Gastroesophageal sphincter (tissue), 4 donors: Measurements from ENCODE around the gene ILF3. TPM values are rescaled to one million over a fixed set of nuclear protein-coding genes. Genes with fewer than 3 reads are reported as not detected.

ENCODE experiments used
- ATAC-seq: fragments of 150-250 bp; one replicate; pipeline ENCODE4 v1.9.1; 2016; ENCODE audit warnings: mild to moderate bottlenecking, moderate library complexity
- H3K27ac ChIP-seq, 4 donors: fragments of 200-600 bp; sonication (generic) in 3 of 4; 1 replicate in 3 of 4; 2 replicates in 1 of 4; pipeline ENCODE4 v1.5.1; 2016 to 2019
- H3K27me3 ChIP-seq: fragments of 200-600 bp; sonication (generic); one replicate; pipeline ENCODE4 v1.5.1; 2019
- H3K36me3 ChIP-seq, 2 donors: fragments of 200-600 bp; sonication (generic); one replicate each; pipeline ENCODE4 v1.5.1; 2019; ENCODE audit warnings: control low read depth in 1 of 2
- H3K4me1 ChIP-seq, 3 donors: fragments of 200-600 bp; sonication (generic); 1 replicate in 2 of 3; 2 replicates in 1 of 3; pipeline ENCODE4 v1.5.1; 2016 to 2019; ENCODE audit warnings: control low read depth in 2 of 3
- H3K4me3 ChIP-seq, 2 donors: fragments of 200-600 bp; sonication (generic); one replicate each; pipeline ENCODE4 v1.5.1; 2019; ENCODE audit warnings: mild to moderate bottlenecking in 1 of 2, moderate library complexity in 1 of 2
- H3K9me3 ChIP-seq, 3 donors: fragments of 200-600 bp; sonication (generic); one replicate each; pipeline ENCODE4 v1.5.1; 2017 to 2019; ENCODE audit warnings: control low read depth in 2 of 3
- CTCF ChIP-seq, 4 experiments: fragments of 200-600 bp in 2 of 4; fragments of 450-650 bp in 2 of 4; sonication (generic) in 1 of 4; IDR thresholded peaks; one replicate each; pipeline ENCODE4 v1.5.1; 2017 to 2019; ENCODE audit warnings: antibody characterized with exemption in 4 of 4, mild to moderate bottlenecking in 2 of 4, moderate library complexity in 2 of 4
- EP300 ChIP-seq: sonication (generic); formaldehyde crosslinking; IDR thresholded peaks from one replicate; pipeline ENCODE4 v1.6.1; 2017; ENCODE audit warnings: antibody characterized with exemption, mild to moderate bottlenecking
- POLR2A ChIP-seq, 2 donors: fragments of 450-650 bp; IDR thresholded peaks; one replicate each; pipeline ENCODE4 v1.6.1; 2017; ENCODE audit warnings: antibody characterized with exemption in 2 of 2, mild to moderate bottlenecking in 2 of 2, moderate library complexity in 1 of 2
- POLR2AphosphoS5 ChIP-seq: sonication (generic); formaldehyde crosslinking; IDR thresholded peaks from one replicate; pipeline ENCODE4 v1.6.1; 2017; ENCODE audit warnings: antibody characterized with exemption
- WGBS, 2 donors: methylation state at CpG; one replicate each; pipeline ENCODE4 v1.1.5; 2018; ENCODE audit warnings: low coverage in 1 of 2; 5-methylcytosine and 5-hydroxymethylcytosine counted together
- total RNA-seq, 4 donors: library from RNA; depleted of rRNA; stranded (reverse); fragments of >200 nt; gene quantifications; one replicate each; pipeline ENCODE4 v1.1.0, GENCODE V29; 2016

ILF3 gene
- total RNA-seq, 4 donors from 2014 or later: 67.2 to 128 (median 120) TPM

- Histone ChIP-seq H3K27ac (no peak overlapping the region), H3K36me3 (peaks cover 0 to 100% of the 10 kb centered on the region in 2 donors), H3K27me3 (no peaks in the 10 kb centered on the region)
Observed at GRCh38 chr19:10687518-10688288, 33.6 kb downstream of the ILF3 start.

GRCh38 chr19:10688545-10689280 is 34.6 kb downstream of the ILF3 start:
- Histone ChIP-seq H3K4me1 (no peaks in the 10 kb centered on the region), H3K27ac (no peak overlapping the region), H3K9me3 (no peaks in the 10 kb centered on the region), H3K4me3 (no peak overlapping the region), H3K27me3 (no peaks in the 10 kb centered on the region), H3K36me3 (peaks cover 0 to 92% of the 10 kb centered on the region in 2 donors)
- 89 to 100% methylated on average over 1 to 5 of the region's 27 CpGs for WGBS, 2 donors
- ATAC-seq: no peak
- no peak for TF ChIP-seq EP300
- no peak for TF ChIP-seq POLR2A (IDR thresholded peaks at IDR 0.05)
- TF ChIP-seq CTCF (IDR thresholded peaks at IDR 0.05): no peak
- TF ChIP-seq POLR2AphosphoS5: no peak

More at GRCh38 chr19:10687518-10688288, 33.6 kb downstream of the ILF3 start:
- no peaks in the 10 kb centered on the region for H3K4me1 ChIP-seq
- WGBS, 2 donors: 96% methylated on average over 7 of the region's 25 CpGs; no CpG with 5 or more reads in 1 of the 2 donors
- no peak overlapping the region for H3K4me3 ChIP-seq
- H3K9me3 ChIP-seq: no peaks in the 10 kb centered on the region
- TF ChIP-seq EP300 (no peak), CTCF (IDR thresholded peaks at IDR 0.05) (no peak), POLR2A (IDR thresholded peaks at IDR 0.05) (no peak), POLR2AphosphoS5 (no peak)
- no peak for ATAC-seq

- H3K9me3 ChIP-seq: no peaks in the 10 kb centered on the region
- H3K27ac ChIP-seq: no peak overlapping the region
- no peak for TF ChIP-seq EP300
- peak; percentile 16 for TF ChIP-seq POLR2AphosphoS5
- no peak for TF ChIP-seq CTCF (IDR thresholded peaks at IDR 0.05)
- TF ChIP-seq POLR2A (IDR thresholded peaks at IDR 0.05): no peak
- H3K36me3 ChIP-seq: peaks cover 0 to 76% of the 10 kb centered on the region in 2 donors
- WGBS, 2 donors: 0% methylated on average over 1 of the region's 7 CpGs; no CpG with 5 or more reads in 1 of the 2 donors
- peaks cover 0 to 5% (median 2%) of the 10 kb centered on the region in 3 donors for H3K4me1 ChIP-seq
- no peak overlapping the region for H3K4me3 ChIP-seq
- peak; percentile 23 for ATAC-seq
- no peaks in the 10 kb centered on the region for H3K27me3 ChIP-seq
Observed at GRCh38 chr19:10690341-10690781, 36.2 kb downstream of the ILF3 start.

GRCh38 chr19:10691178-10691881 is 37.2 kb downstream of the ILF3 start:
- Histone ChIP-seq H3K4me3 (no peak overlapping the region), H3K9me3 (no peaks in the 10 kb centered on the region), H3K4me1 (peaks cover 0 to 15% (median 4%) of the 10 kb centered on the region in 3 donors), H3K36me3 (peaks cover 0 to 66% of the 10 kb centered on the region in 2 donors), H3K27ac (no peak overlapping the region), H3K27me3 (no peaks in the 10 kb centered on the region)
- no peak for ATAC-seq
- 73 to 100% methylated on average over 2 to 5 of the region's 23 CpGs for WGBS, 2 donors
- TF ChIP-seq POLR2A (IDR thresholded peaks at IDR 0.05) (no peak), CTCF (IDR thresholded peaks at IDR 0.05) (no peak), POLR2AphosphoS5 (no peak), EP300 (no peak)
